NCI-H187 (cell line): Measurements from ENCODE around the gene RGN.
"Not testable (repeated sequence)": the region's sequence is repeated elsewhere in the genome, so short reads cannot be mapped to it uniquely, and the experiment has no call there.

Experiments used
- DNase-seq, 2 experiments: peaks; one replicate each; lab custom pipeline; 2025; lab: John Stamatoyannopoulos, UW

The RGN gene

DNA sequence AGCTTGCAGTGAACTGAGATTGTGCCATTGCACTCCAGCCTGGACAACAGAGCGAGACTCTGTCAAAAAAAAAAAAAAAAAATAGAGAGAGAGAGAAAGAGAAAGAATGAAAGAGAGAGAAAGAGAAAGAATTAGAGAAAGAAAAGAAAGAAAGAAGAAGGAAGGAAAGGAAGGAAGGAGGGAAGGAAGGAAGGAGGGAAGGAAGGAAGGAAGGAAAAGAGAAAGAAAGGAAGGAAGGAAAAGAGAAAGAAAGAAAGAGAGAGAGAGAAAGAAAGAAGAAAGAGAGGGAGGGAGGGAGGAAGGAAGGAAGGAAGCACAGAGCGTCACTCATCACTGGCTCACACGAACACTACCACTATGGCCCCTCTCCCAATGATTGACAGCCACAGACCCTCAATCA is 46.2 kb downstream of the RGN start:
- not testable (repeated sequence) for DNase-seq

DNA sequence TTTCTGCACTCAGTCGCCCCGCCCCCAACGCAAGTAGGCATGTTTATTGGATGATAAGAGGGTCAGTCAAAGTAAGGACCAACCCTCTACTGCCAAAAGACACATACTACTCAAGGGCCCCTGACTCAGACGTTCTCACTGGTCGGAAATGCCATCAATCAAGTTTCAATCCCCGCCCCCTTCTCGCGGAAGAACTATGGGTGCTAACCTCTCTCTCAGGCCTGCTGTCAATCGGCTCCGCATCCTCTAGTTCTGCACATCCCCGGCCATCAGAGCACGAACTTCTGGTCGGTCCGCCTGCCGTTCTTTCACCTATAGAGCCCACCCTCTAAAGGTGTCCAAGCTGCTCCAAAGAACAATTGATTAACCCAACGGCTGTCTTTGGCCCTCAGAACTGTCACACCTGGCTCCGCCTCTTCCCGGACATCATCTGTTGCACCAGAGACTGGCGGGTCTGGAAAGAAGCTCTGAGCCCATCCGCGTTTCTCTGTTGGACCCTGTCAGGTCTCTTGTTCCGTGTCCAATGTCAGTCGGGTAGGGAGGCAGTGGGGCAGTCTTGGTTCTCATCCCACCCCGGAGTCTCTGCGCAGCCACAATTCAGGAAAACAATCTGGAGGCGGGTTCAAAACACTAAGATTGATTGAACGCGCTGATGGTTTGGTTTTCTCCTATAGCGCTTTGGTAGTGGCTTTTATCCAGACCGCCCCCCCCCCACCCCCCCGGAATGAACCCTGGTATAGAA is 51.1 kb downstream of the RGN start:
- DNase-seq, result peak; percentile 76 to 91

DNA sequence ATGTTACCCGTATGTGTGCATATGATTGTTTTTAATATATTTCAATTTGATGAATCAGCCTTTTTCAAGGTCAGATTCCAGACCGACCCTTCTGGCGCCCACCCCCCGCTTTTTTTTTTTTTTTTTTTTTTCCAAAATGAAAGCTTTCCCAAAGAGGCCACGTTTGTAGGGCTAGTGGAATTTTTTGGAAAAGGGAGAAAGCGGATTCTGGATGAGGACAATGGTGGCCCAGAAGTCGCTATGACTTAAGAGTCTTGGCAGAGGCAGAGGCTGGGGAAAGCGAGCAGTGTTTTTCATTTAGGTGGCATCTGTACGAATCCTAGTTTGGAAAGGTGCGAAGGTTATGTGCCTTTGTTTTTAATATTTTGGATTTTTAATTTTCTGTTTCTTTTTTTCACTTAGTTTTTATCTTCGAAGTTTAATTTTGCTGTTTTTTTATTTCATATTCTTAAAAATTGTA is 51.7 kb downstream of the RGN start:
- no peak for DNase-seq

DNA sequence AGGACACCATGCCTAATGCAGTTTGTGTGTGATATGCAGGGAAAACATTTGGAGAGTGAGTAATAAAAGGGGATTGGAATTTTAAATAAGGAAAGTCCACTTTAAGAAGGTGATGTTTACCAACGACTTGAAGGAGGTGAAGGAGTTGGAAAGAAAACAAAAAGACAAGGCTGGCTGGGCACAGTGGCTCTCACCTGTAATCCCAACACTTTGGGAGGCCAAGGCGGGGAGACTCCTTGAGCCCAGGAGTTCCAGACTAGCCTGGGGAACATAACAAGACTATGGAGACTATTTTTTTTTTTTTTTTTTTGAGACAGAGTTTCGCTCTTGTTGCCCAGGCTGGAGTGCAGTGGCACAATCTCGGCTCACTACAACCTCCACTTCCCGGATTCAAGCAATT is 55.2 kb downstream of the RGN start:
- no peak for DNase-seq

DNA sequence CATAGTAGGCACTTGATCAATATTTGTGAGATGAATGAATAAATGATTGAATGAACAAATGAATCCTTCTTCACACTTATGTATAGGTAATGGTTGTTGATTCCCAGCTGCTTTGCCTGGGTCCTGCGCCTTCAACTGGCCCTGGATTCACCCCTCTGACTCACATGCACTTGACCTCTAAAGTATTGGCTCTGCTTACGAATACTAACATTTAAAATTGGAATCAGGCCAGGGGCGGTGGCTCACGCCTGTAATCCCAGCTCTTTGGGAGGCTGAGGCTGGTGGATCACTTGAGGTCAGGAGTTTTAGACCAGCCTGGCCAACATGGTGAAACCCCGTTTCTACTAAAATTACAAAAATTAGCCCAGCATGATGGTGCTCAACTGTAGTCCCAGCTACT is 57.4 kb downstream of the RGN start:
- DNase-seq, result not testable (repeated sequence)

DNA sequence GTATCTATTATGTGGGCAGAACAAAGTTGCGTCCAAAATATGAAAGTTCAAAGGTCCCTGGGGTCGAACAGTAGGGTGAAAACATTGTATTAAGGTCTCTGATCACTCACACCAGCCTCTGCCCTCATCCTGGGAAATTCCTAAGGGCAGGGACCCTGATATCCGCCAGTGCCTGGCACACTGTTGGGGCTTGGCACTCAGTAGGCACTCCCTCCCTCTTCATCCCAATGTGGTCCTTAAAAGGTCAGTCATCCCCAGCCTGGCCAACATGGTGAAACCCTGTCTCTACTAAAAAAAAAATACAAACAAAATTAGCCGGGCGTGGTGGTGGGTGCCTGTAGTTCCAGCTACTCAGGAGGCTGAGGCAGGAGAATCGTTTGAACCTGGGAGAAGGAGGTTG is 59.9 kb downstream of the RGN start:
- DNase-seq, result no peak
